HEK293T (cell line): ENCODE data around the gene MTRF1.

Experiments used
- BHLHE40 ChIP-seq: fragments of 450-650 bp; IDR thresholded peaks from 2 replicates; pipeline ENCODE4 v1.6.1; 2016; ENCODE audit warnings: mild to moderate bottlenecking, moderate library complexity, borderline replicate concordance
- FOXA1 ChIP-seq: fragments of 450-650 bp; IDR thresholded peaks from 2 replicates; pipeline ENCODE4 v1.6.1; 2016; ENCODE audit warnings: mild to moderate bottlenecking
- FOXK2 ChIP-seq: fragments of 450-650 bp; IDR thresholded peaks from 2 replicates; pipeline ENCODE4 v1.6.1; 2016; ENCODE audit warnings: mild to moderate bottlenecking
- FOXM1 ChIP-seq: fragments of 450-650 bp; IDR thresholded peaks from 2 replicates; pipeline ENCODE4 v1.6.1; 2017; ENCODE audit warnings: mild to moderate bottlenecking, borderline replicate concordance
- NFRKB ChIP-seq: fragments of 450-650 bp; IDR thresholded peaks from 2 replicates; pipeline ENCODE4 v1.6.1; 2016; ENCODE audit warnings: mild to moderate bottlenecking, moderate library complexity
- SP1 ChIP-seq: fragments of 450-650 bp; IDR thresholded peaks from 2 replicates; pipeline ENCODE4 v1.6.1; 2017
- TF ChIP-seq, protein P1 (sequence below): fragments of 450-650 bp; IDR thresholded peaks from 2 replicates; pipeline ENCODE4 v1.6.1; 2016

DNA sequence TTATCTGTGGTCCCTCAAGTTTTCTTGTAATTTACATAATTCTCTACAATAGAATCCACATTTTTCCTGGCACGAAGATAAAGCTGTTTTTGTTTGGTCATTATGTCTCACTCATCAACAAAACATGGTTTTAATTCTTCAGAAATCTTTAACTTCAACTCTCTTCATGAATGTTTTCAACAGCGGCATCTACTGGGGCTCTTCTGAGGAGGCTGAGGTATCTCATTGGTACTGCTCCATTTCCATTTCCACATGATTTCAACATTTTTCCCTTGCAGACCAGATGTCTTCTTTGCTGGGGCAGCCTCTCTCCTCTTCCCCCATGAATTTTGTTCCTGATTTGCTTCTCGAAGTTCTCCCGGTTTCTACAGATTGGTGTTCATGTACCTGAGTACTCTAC is 63.2 kb downstream of the MTRF1 start:
- TF ChIP-seq FOXM1 (no peak), FOXA1 (no peak), FOXK2 (no peak), BHLHE40 (no peak), NFRKB (no peak), SP1 (no peak)
- TF ChIP-seq, protein P1, sequence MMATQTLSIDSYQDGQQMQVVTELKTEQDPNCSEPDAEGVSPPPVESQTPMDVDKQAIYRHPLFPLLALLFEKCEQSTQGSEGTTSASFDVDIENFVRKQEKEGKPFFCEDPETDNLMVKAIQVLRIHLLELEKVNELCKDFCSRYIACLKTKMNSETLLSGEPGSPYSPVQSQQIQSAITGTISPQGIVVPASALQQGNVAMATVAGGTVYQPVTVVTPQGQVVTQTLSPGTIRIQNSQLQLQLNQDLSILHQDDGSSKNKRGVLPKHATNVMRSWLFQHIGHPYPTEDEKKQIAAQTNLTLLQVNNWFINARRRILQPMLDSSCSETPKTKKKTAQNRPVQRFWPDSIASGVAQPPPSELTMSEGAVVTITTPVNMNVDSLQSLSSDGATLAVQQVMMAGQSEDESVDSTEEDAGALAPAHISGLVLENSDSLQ = no peak
